ENCODE measurements around the gene NMNAT2.
A peak's percentile ranks its signal among the peaks of the same experiment; 100 is the strongest.

Gene NMNAT2

GRCh38 chr1:183273300-183273699, 144.9 kb downstream of the NMNAT2 start:
- no peak overlapping the region for H3K4me3 ChIP-seq (ENCODE audit: low read depth, low read length)
- in situ Hi-C loops (cut with HindIII; ENCODE audit: low sequenced_read_pairs) = no loop called here
- DNase-seq (ENCODE audit: low read depth, low spot score) = no peak
- TF ChIP-seq CTCF (IDR thresholded peaks at IDR 0.05; ENCODE audit: low read depth, low read length) = no peak

GRCh38 chr1:183272390-183272848, 145.8 kb downstream of the NMNAT2 start:
- no peak for TF ChIP-seq CTCF (IDR thresholded peaks at IDR 0.05; ENCODE audit: low read depth, low read length)
- in situ Hi-C loops (cut with HindIII; ENCODE audit: low sequenced_read_pairs) = no loop called here
- no peak overlapping the region for H3K4me3 ChIP-seq (ENCODE audit: low read depth, low read length)
- DNase-seq (ENCODE audit: low read depth, low spot score) = peak; percentile 65

- no peak for TF ChIP-seq CTCF (IDR thresholded peaks at IDR 0.05; ENCODE audit: low read depth, low read length)
- H3K4me3 ChIP-seq (ENCODE audit: low read depth, low read length) = no peak overlapping the region
- in situ Hi-C loops (cut with HindIII; ENCODE audit: low sequenced_read_pairs) = no loop called here
- peak; percentile 85 for DNase-seq (ENCODE audit: low read depth, low spot score)
These were observed 147.5 kb downstream of the NMNAT2 start for GRCh38 chr1:183270541-183271141.

- peak; percentile 69 for DNase-seq (ENCODE audit: low read depth, low spot score)
- no peak overlapping the region for H3K4me3 ChIP-seq (ENCODE audit: low read depth, low read length)
- in situ Hi-C loops (cut with HindIII; ENCODE audit: low sequenced_read_pairs) = no loop called here
- no peak for TF ChIP-seq CTCF (IDR thresholded peaks at IDR 0.05; ENCODE audit: low read depth, low read length)
These were observed 150.3 kb downstream of the NMNAT2 start for GRCh38 chr1:183267646-183268431.

GRCh38 chr1:183263886-183264602, 154.1 kb downstream of the NMNAT2 start:
- TF ChIP-seq CTCF (IDR thresholded peaks at IDR 0.05; ENCODE audit: low read depth, low read length) = no peak
- H3K4me3 ChIP-seq (ENCODE audit: low read depth, low read length) = no peak overlapping the region
- in situ Hi-C loops (cut with HindIII; ENCODE audit: low sequenced_read_pairs) = no loop called here
- DNase-seq (ENCODE audit: low read depth, low spot score) = no peak

- in situ Hi-C loops (cut with HindIII; ENCODE audit: low sequenced_read_pairs) = no loop called here
- DNase-seq (ENCODE audit: low read depth, low spot score) = no peak
- no peak for TF ChIP-seq CTCF (IDR thresholded peaks at IDR 0.05; ENCODE audit: low read depth, low read length)
- H3K4me3 ChIP-seq (ENCODE audit: low read depth, low read length) = no peak overlapping the region
These were observed 155.5 kb downstream of the NMNAT2 start for GRCh38 chr1:183262628-183263200.
